Central memory CD8-positive, alpha-beta T cell (primary cell): ENCODE measurements around the gene IFITM2.
"Not testable (repeated sequence)": the region's sequence is repeated elsewhere in the genome, so short reads cannot be mapped to it uniquely, and the experiment has no call there.

Source experiments
- ATAC-seq: fragments of 150-1000 bp; cut with Tn5 transposase; replicated peaks from 2 replicates; pipeline ENCODE4 v1.10.0; 2022; ENCODE audit warnings: mild to moderate bottlenecking, moderate FRiP score, moderate number of reproducible peaks; ENCODE audit not compliant: poor library complexity, severe bottlenecking; ENCODE audit errors: extremely low read depth
- DNase-seq, 2 donors: peaks; one replicate each; pipeline ENCODE4 v3.0.0; 2021; ENCODE audit warnings: low spot score in 2 of 2
- H3K27ac Mint-ChIP-seq: one replicate; pipeline ENCODE4 v1.8.0; 2022; ENCODE audit warnings: low read depth, mild to moderate bottlenecking, moderate library complexity, mixed read lengths
- H3K27me3 Mint-ChIP-seq: one replicate; pipeline ENCODE4 v1.8.0; 2022; ENCODE audit warnings: mixed read lengths
- H3K36me3 Mint-ChIP-seq: one replicate; pipeline ENCODE4 v1.8.0; 2022; ENCODE audit warnings: mild to moderate bottlenecking, moderate library complexity, mixed read lengths; ENCODE audit not compliant: insufficient read depth
- H3K4me1 Mint-ChIP-seq: one replicate; pipeline ENCODE4 v1.8.0; 2022; ENCODE audit warnings: mixed read lengths
- H3K4me3 Mint-ChIP-seq: one replicate; pipeline ENCODE4 v1.8.0; 2022; ENCODE audit warnings: mild to moderate bottlenecking, moderate library complexity, mixed read lengths
- H3K9me3 Mint-ChIP-seq: one replicate; pipeline ENCODE4 v1.8.0; 2022; ENCODE audit warnings: mixed read lengths

The IFITM2 gene

GRCh38 chr11:298406-299065 is 9.1 kb upstream of the IFITM2 start:
- Mint-ChIP-seq H3K9me3 (no peaks in the 10 kb centered on the region), H3K4me3 (no peak overlapping the region), H3K27me3 (no peaks in the 10 kb centered on the region), H3K36me3 (peaks cover 9% of the 10 kb centered on the region), H3K27ac (no peak overlapping the region), H3K4me1 (peaks cover 18% of the 10 kb centered on the region)
- DNase-seq = no peak
- no peak for ATAC-seq

- Mint-ChIP-seq H3K9me3 (no peaks in the 10 kb centered on the region), H3K36me3 (peaks cover 9% of the 10 kb centered on the region), H3K4me3 (no peak within 1 kb of the TSS), H3K27ac (no peak within 1 kb of the TSS), H3K27me3 (no peaks in the 10 kb centered on the region), H3K4me1 (peaks cover 18% of the 10 kb centered on the region)
- no peak for ATAC-seq
- no peak for DNase-seq
Measured at GRCh38 chr11:299081-299891, 8.3 kb upstream of the IFITM2 start, which contains the start of gene IFITM5. TSS of gene IFITM5 (minus strand) at chr11:299526. CDS start at chr11:299490, 36 bp downstream.

DNA sequence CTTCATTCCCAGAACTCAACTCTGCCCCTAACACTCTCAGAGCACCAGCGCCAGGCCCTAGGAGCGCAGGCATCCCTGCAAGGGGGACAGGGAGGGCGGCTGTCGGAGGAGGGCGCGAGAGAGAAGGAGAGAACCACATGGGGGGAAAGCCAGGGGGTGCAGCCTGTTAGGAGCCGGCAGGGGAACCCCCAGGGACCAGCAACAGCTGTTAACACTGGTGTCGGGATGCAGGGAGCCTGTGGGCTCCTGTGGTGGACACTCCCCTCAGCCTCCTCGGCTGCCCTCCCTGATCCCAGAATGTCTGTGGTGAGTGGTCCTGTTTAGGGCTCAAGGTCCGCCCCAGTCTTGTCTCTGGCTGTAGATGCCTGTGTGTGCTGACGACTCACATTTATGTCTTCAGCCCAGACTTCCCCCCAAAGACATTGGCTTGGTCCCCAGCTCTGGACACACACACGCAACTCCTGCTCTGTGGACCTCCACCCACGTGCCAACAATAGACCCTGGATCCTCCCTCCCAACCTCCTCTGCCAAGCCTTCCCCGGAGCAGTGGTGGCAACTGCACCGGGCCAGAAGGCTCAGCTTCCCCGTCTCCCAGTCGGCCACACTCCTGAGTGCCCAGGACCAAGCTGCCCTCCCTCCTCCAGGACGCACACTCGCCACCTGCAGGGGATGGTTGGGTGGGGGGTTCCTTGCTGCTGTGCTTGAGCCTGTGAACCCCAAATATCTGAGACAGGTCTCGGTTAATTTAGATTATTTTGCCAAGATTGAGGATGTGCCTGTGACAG is 7.5 kb upstream of the IFITM2 start:
- Mint-ChIP-seq H3K9me3 (no peaks in the 10 kb centered on the region), H3K27me3 (no peaks in the 10 kb centered on the region), H3K36me3 (peaks cover 6% of the 10 kb centered on the region), H3K4me1 (peaks cover 18% of the 10 kb centered on the region), H3K4me3 (no peak overlapping the region), H3K27ac (no peak overlapping the region)
- DNase-seq (no peak), ATAC-seq (no peak)

GRCh38 chr11:303363-303762 is 4.3 kb upstream of the IFITM2 start:
- Mint-ChIP-seq H3K27me3 (no peaks in the 10 kb centered on the region), H3K9me3 (no peaks in the 10 kb centered on the region), H3K27ac (no peak overlapping the region), H3K4me1 (peaks cover 26% of the 10 kb centered on the region), H3K4me3 (no peak overlapping the region), H3K36me3 (peaks cover 12% of the 10 kb centered on the region)
- ATAC-seq = no peak
- no peak for DNase-seq

DNA sequence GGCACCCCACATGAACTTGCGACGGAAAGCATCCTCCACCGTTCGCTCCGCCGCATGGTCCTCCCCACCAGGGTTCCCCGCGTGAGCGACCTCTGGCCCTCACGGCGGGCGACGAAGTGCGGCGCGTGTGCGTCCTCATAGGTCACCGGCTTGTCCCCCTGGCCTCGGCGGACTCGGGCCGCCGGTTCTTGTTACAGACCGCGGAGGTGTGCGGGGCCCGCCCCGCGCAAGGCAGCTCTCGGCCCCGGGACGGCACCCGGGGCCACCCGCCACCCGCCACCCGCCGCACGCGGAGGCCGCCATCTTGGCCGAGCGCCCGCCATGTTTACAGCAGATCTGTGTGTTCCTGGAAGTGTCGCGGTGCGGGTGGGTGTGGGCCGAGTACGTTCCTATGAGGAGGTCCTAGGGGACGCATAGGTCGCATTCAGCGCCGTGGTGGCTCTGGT is 3.5 kb upstream of the IFITM2 start:
- Mint-ChIP-seq H3K4me3 (no peak overlapping the region), H3K36me3 (peaks cover 16% of the 10 kb centered on the region), H3K27ac (no peak overlapping the region), H3K4me1 (peaks cover 31% of the 10 kb centered on the region), H3K27me3 (no peaks in the 10 kb centered on the region), H3K9me3 (no peaks in the 10 kb centered on the region)
- DNase-seq = no peak
- ATAC-seq = no peak

- ATAC-seq = no peak
- Mint-ChIP-seq H3K27me3 (no peaks in the 10 kb centered on the region), H3K9me3 (no peaks in the 10 kb centered on the region), H3K4me3 (no peak overlapping the region), H3K36me3 (peaks cover 22% of the 10 kb centered on the region), H3K27ac (peak overlapping the region; percentile 93), H3K4me1 (peaks cover 39% of the 10 kb centered on the region)
- DNase-seq = no peak
Measured at GRCh38 chr11:304915-305843, 2.4 kb upstream of the IFITM2 start.

DNA sequence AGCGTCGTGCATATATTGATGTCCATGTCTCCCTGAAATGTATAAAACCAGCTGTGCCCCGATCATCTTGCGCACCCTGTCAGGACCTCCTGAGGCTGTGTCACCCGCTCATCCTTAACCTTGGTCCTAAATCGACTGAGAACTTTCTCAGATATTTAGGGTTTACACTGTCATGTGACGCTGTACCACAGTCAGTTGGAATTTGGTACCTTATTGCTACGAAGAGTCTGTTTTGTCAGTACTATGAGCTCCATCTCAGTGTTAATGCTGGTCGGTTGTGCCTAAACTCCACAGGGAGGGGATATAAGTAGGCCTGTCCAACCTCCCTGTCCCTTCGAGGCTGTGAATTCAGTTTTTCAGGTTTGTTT is 1.8 kb upstream of the IFITM2 start:
- ATAC-seq = no peak
- DNase-seq = no peak
- peaks cover 22% of the 10 kb centered on the region for H3K36me3 Mint-ChIP-seq
- peaks cover 39% of the 10 kb centered on the region for H3K4me1 Mint-ChIP-seq
- no peaks in the 10 kb centered on the region for H3K9me3 Mint-ChIP-seq
- peak overlapping the region; percentile 31 for H3K4me3 Mint-ChIP-seq
- H3K27ac Mint-ChIP-seq = peak overlapping the region; percentile 93
- H3K27me3 Mint-ChIP-seq = no peaks in the 10 kb centered on the region

DNA sequence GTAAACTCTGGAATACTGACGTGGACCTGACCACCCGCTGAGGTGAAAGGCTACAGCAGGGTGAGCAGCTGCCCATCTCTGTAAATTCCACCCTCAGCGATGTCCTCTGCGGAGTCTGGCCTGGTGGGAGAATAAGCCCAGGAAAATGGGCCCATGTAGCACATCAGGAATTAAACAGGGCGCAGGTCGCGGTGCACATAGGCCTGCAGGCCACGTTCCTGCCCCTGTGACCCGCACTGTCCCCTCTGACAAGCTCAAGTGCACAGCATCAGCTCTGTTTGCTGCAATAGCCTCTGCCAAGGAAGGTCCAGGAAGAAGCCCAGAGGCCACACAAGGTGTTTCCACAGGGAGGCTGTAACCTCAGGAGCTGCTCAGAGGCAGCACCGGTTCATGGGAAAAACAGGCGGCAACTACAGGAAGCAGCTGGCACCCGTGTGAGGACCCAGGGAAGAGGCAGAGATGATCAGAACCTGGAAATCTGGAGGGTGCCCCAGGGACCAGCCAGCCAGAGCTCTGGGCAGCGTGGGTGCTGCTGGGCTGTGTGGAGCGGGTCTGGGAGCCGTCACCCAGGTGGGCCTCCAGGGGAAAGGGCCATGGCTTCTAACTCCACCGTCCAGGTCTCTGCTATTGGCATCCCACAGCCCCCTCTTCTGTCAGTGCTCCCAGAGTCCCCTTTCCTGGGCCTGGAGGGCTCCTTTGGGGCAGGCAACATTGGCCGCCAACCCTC is 808 bp upstream of the IFITM2 start:
- Mint-ChIP-seq H3K4me1 (peaks cover 41% of the 10 kb centered on the region), H3K9me3 (no peaks in the 10 kb centered on the region), H3K36me3 (peaks cover 25% of the 10 kb centered on the region), H3K4me3 (peak overlapping the region; percentile 85), H3K27ac (peak overlapping the region; percentile 93), H3K27me3 (no peaks in the 10 kb centered on the region)
- DNase-seq (no peak), ATAC-seq (no peak)

- Mint-ChIP-seq H3K36me3 (peaks cover 32% of the 10 kb centered on the region), H3K4me1 (peaks cover 59% of the 10 kb centered on the region), H3K27ac (peak overlapping the region; percentile 93), H3K4me3 (peak overlapping the region; percentile 85)
- ATAC-seq = peak; percentile 2
- not testable (repeated sequence) for H3K9me3 Mint-ChIP-seq, DNase-seq, H3K27me3 Mint-ChIP-seq
Measured at GRCh38 chr11:308740-309665, 1.4 kb downstream of the IFITM2 start.

GRCh38 chr11:309979-310572 is 2.5 kb downstream of the IFITM2 start:
- not testable (repeated sequence) for DNase-seq, H3K27me3 Mint-ChIP-seq, H3K9me3 Mint-ChIP-seq, ATAC-seq
- Mint-ChIP-seq H3K4me3 (peak overlapping the region; percentile 85), H3K4me1 (peaks cover 62% of the 10 kb centered on the region), H3K27ac (peak overlapping the region; percentile 93), H3K36me3 (peaks cover 39% of the 10 kb centered on the region)
